Suprapubic skin (tissue), 3 donors: ENCODE results near the gene MICAL2.

ENCODE experiments used
- POLR2AphosphoS5 ChIP-seq, 3 donors: sonication (generic); formaldehyde crosslinking; IDR thresholded peaks; one replicate each; pipeline ENCODE4 v1.6.1; 2017; ENCODE audit warnings: antibody characterized with exemption in 3 of 3
- TF ChIP-seq, protein P1 (sequence below), 2 donors: fragments of 200-600 bp in 1 of 2; fragments of 450-650 bp in 1 of 2; sonication (generic) in 1 of 2; IDR thresholded peaks; one replicate each; pipeline ENCODE4 v1.5.1; 2016 to 2019; ENCODE audit warnings: antibody characterized with exemption in 2 of 2, mild to moderate bottlenecking in 1 of 2, moderate library complexity in 1 of 2

DNA sequence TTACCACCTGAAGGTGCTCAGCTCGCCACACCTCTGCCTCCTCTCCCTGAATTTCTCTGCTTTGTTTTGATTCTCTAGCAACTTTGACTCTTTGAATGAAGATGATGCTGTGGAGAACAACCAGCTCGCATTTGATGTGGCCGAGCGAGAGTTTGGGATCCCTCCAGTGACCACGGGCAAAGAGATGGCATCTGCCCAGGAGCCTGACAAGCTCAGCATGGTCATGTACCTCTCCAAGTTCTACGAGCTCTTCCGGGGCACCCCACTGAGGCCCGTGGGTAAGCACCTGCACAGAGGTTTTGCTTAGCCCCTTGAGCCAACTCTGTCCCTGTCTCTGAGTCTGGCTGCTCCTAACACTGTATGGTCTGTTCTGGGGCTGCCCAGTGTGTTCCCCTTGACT is 115.7 kb downstream of the MICAL2 start:
- TF ChIP-seq, protein P1, sequence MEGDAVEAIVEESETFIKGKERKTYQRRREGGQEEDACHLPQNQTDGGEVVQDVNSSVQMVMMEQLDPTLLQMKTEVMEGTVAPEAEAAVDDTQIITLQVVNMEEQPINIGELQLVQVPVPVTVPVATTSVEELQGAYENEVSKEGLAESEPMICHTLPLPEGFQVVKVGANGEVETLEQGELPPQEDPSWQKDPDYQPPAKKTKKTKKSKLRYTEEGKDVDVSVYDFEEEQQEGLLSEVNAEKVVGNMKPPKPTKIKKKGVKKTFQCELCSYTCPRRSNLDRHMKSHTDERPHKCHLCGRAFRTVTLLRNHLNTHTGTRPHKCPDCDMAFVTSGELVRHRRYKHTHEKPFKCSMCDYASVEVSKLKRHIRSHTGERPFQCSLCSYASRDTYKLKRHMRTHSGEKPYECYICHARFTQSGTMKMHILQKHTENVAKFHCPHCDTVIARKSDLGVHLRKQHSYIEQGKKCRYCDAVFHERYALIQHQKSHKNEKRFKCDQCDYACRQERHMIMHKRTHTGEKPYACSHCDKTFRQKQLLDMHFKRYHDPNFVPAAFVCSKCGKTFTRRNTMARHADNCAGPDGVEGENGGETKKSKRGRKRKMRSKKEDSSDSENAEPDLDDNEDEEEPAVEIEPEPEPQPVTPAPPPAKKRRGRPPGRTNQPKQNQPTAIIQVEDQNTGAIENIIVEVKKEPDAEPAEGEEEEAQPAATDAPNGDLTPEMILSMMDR (IDR thresholded peaks at IDR 0.05): no peak
- no peak for TF ChIP-seq POLR2AphosphoS5 (IDR thresholded peaks at IDR 0.05)
